Measurements from ENCODE around the gene TGFBR1. TPM values are rescaled to one million over a fixed set of nuclear protein-coding genes. Genes with fewer than 3 reads are reported as not detected.
"Not testable (repeated sequence)": the region's sequence is repeated elsewhere in the genome, so short reads cannot be mapped to it uniquely, and the experiment has no call there.

Gene TGFBR1
- total RNA-seq, 1 donor, result 51.0 TPM

DNA sequence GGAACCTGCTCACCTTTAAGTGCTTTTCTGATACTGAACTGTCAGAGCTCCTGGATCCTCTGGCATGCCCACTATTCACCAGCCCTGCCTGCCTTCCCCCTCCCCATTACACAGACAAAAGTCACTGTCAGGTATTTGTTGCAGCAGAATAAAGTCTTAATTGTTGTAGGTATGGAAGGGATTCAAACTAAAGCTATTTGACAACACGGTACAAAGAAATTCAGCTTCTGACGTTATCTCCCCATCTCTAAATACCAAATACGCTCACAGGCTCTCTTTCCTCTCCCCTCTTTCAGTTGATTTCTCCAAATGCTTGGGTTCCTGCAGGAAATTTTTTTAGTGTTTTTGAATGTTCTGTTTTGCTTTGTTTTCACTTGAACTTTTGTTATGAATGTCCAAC lies 9.3 kb upstream of the TGFBR1 start:
- TF ChIP-seq, protein P1, sequence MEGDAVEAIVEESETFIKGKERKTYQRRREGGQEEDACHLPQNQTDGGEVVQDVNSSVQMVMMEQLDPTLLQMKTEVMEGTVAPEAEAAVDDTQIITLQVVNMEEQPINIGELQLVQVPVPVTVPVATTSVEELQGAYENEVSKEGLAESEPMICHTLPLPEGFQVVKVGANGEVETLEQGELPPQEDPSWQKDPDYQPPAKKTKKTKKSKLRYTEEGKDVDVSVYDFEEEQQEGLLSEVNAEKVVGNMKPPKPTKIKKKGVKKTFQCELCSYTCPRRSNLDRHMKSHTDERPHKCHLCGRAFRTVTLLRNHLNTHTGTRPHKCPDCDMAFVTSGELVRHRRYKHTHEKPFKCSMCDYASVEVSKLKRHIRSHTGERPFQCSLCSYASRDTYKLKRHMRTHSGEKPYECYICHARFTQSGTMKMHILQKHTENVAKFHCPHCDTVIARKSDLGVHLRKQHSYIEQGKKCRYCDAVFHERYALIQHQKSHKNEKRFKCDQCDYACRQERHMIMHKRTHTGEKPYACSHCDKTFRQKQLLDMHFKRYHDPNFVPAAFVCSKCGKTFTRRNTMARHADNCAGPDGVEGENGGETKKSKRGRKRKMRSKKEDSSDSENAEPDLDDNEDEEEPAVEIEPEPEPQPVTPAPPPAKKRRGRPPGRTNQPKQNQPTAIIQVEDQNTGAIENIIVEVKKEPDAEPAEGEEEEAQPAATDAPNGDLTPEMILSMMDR (IDR thresholded peaks at IDR 0.05; ENCODE audit: insufficient read depth, low read depth, low read length), result no peak
- DNase-seq (ENCODE audit: low read depth), result no peak
- H3K4me3 ChIP-seq (ENCODE audit: low read depth, low read length), result no peak overlapping the region

DNA sequence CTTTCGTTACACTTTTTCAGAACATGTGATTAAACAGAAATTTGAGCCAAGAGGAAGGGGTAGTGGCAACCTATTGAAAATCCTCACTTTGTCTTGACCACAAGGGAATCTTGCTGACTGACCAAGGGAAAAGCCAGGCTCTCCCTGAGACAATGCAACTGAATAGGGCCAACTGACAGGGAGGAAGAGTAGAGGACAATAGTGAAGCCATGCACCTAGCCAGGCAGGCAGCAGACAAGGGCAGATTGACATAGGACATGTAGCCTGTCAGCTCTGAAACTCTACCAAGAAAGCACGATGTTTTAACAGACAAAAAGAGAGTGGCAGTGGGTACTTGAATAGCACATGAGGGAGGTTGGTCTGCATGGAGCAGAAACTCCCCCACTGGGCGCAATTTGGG lies 8.5 kb upstream of the TGFBR1 start:
- DNase-seq (ENCODE audit: low read depth), result no peak
- TF ChIP-seq, protein P1 (IDR thresholded peaks at IDR 0.05; ENCODE audit: insufficient read depth, low read depth, low read length), result no peak
- H3K4me3 ChIP-seq (ENCODE audit: low read depth, low read length), result no peak overlapping the region

DNA sequence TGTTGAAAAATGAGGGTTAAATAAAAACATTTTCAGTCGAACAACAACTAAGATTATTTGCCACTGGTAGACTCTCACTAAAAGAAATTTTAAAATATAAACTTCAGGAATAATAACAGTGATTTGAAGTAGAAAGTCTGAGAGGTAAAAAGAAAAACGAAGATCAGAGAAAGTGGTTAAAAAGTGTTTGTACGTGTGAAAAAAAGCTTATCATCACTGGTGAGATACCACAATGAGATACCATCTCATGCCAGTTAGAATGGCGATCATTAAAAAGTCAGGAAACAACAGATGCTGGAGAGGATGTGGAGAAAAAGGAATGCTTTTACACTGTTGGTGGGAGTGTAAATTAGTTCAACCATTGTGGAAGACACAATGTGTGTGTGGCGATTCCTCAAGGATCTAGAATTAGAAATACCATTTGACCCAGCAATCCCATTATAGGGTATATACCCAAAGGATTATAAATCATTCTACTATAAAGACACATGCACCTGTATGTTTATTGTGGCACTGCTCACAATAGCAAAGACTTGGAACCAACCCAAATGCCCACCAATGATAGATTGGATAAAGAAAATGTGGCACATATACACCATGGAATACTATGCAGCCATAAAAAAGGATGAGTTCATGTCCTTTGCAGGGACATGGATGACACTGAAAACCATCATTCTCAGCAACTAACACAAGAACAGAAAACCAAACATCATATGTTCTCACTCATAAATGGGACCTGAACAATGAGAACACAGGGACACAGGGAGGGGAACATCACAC lies 4.9 kb upstream of the TGFBR1 start:
- H3K4me3 ChIP-seq (ENCODE audit: low read depth, low read length); DNase-seq (ENCODE audit: low read depth): not testable (repeated sequence)

DNA sequence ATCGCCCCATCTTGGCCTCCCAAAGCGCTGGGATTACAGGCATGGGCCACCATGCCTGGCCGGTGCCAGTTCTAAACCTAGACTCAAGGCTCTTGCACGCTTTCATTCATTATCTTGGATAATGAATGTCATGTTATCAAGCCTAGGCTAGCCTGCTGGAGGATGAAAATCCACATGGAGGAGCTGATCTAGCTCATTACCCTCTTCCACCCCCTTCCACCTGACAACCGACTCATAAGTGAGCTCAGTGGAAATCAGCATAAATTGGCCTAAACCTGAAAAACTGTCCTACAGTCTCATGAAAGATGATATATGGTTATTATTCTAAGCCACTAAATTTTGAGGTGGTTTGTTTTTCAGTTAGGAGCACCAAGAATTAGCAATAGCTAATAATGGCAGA lies 3.6 kb upstream of the TGFBR1 start:
- DNase-seq (ENCODE audit: low read depth), result no peak
- TF ChIP-seq, protein P1 (IDR thresholded peaks at IDR 0.05; ENCODE audit: insufficient read depth, low read depth, low read length), result no peak
- no peak overlapping the region for H3K4me3 ChIP-seq (ENCODE audit: low read depth, low read length)

DNA sequence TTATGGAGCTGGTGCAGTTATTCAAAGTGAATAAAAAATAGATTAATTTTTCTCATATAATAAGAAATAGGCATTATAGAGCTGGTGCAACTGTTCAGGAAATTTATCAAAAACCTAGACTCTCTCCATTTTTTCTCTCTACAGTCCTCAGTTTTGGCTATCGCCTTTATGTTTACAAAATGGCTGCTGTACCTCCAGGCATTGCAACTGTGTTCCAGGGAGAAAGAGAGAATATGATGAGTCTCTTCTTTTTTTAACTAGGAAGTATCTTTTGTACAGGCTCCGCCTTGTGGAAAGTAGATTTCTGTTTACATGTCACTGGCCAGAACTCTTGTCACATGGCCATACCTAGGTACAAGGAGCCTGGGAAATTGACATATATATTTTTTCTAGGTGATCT lies 3.1 kb upstream of the TGFBR1 start:
- no peak for DNase-seq (ENCODE audit: low read depth)
- no peak overlapping the region for H3K4me3 ChIP-seq (ENCODE audit: low read depth, low read length)
- TF ChIP-seq, protein P1 (IDR thresholded peaks at IDR 0.05; ENCODE audit: insufficient read depth, low read depth, low read length), result no peak

DNA sequence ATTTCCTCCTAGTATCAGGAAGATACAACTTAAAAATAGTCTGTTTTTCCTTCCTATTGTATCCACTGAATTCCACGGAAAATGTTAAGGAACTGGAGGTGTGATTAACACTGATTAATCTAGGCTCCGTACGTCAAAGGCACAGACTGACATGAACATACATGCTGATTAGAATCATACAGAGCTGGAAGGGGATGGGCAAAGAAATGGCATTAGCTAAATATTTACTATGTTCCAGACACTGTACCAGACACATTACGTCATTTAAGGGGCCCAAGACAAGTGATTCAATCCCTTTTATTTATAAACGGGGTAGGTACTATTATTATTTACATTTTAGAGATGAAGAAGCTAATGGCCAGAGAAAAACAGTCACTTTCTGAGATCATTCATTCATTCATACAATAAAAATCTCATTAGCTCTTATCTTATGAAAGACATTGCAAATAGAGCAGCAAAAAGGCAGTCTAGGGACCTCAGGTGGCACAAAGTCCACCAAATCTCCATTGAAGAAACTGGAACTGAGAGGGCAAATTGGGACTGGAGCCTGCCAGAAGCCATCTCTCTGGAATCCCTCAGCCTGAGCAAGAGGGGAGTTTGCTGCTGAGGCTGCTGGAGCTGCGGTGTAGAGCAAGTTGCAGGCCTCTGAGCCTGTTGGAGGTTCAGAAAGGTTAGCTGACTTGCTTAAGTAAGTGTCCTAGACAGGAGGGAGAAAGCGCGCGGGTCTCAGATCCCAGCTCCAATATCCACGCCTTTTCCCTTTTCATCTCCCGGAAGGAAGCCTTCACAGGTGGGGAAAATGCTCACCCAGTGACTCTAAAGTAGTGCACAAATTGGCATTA lies 1.6 kb upstream of the TGFBR1 start:
- no peak overlapping the region for H3K4me3 ChIP-seq (ENCODE audit: low read depth, low read length)
- DNase-seq (ENCODE audit: low read depth), result peak; percentile 77
- TF ChIP-seq, protein P1 (IDR thresholded peaks at IDR 0.05; ENCODE audit: insufficient read depth, low read depth, low read length), result no peak

DNA sequence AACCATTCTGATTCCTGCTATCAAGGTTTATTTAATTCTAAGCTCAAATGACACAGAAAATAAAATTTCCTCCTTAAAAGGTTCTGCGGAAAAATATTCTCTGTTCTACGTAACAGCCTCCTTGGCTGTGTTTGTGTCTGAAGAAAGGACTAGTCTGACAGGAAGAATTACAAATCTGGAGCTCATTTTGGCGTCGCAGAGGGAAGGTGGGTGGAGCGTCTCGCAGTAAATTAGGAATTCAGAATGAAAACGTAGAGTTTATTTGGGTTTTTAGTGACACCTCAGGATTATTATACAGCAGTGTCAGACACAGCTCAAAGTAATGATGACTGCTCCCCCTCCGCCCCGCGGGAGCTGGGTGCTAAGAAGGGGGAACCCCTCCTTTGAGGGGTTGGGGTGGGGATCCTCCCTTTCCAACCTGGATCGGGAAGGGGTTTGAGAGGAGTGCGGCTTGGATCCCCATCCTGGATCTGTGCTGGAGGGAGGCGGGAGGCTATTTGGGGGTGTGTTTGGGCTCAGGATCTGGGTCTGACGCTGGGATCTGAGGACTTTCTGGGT lies 933 bp upstream of the TGFBR1 start:
- H3K4me3 ChIP-seq (ENCODE audit: low read depth, low read length), result peak overlapping the region; percentile 64
- DNase-seq (ENCODE audit: low read depth), result peak; percentile 65
- TF ChIP-seq, protein P1 (IDR thresholded peaks at IDR 0.05; ENCODE audit: insufficient read depth, low read depth, low read length), result no peak

All from fibroblast of villous mesenchyme (primary cell).